Caco-2 (cell line): ENCODE measurements around the gene STK25. TPM values are rescaled to one million over a fixed set of nuclear protein-coding genes. Genes with fewer than 3 reads are reported as not detected.

ENCODE experiments used
- BruUV-seq: library from RNA; stranded (reverse); fragments of 400-500 nt; replicated peaks from 2 replicates; lab custom pipeline; 2021; lab: Mats Ljungman, UMichigan
- CTCF ChIA-PET: fragments of 300-600 bp; sonication (Branson Sonifier 250); formaldehyde crosslinking; loops from one replicate; lab custom pipeline; 2022; ENCODE audit warnings: antibody characterized with exemption; lab: Charles Lee
- POLR2A ChIA-PET: fragments of 300-600 bp; sonication (Branson Sonifier 250); formaldehyde crosslinking; loops from one replicate; lab custom pipeline; 2022; ENCODE audit warnings: antibody characterized with exemption; lab: Charles Lee
- DNase-seq, 2 experiments: peaks; one replicate each; pipeline versions ENCODE4 v3.0.0 to v3.0.0-alpha.2; 2020 to 2022
- H3K27me3 ChIP-seq: replicated peaks from 2 replicates; pipeline ENCODE4 v1.6.0; 2011; ENCODE audit warnings: low read length; ENCODE audit not compliant: control insufficient read depth, insufficient read depth
- H3K36me3 ChIP-seq: 2 replicates; pipeline ENCODE4 v1.5.1; 2011; ENCODE audit warnings: low read length; ENCODE audit not compliant: control insufficient read depth, insufficient read depth
- H3K4me1 ChIP-seq: fragments of 250-450 bp; sonication (Bioruptor Pico); 2 replicates; pipeline ENCODE4 v1.5.1; 2020; ENCODE audit warnings: mild to moderate bottlenecking
- H3K4me3 ChIP-seq: 2 replicates; pipeline ENCODE4 v1.5.1; 2011; ENCODE audit warnings: low read depth, mild to moderate bottlenecking, control low read depth, low read length
- H3K9me3 ChIP-seq: fragments of 250-450 bp; sonication (Bioruptor Pico); 2 replicates; pipeline ENCODE4 v1.5.1; 2020; ENCODE audit warnings: mild to moderate bottlenecking, moderate library complexity
- H3K27ac Mint-ChIP-seq: one replicate; pipeline ENCODE4 v1.8.0; 2022; ENCODE audit warnings: mixed read lengths; ENCODE audit not compliant: unreplicated experiment
- H3K27me3 Mint-ChIP-seq: one replicate; pipeline ENCODE4 v1.8.0; 2022; ENCODE audit warnings: mixed read lengths; ENCODE audit not compliant: insufficient read depth, unreplicated experiment
- H3K36me3 Mint-ChIP-seq: one replicate; pipeline ENCODE4 v1.8.0; 2022; ENCODE audit warnings: mild to moderate bottlenecking, mixed read lengths; ENCODE audit not compliant: insufficient read depth, unreplicated experiment
- H3K4me1 Mint-ChIP-seq: one replicate; pipeline ENCODE4 v1.8.0; 2022; ENCODE audit warnings: low read depth, mixed read lengths; ENCODE audit not compliant: unreplicated experiment
- H3K4me3 Mint-ChIP-seq: one replicate; pipeline ENCODE4 v1.8.0; 2022; ENCODE audit warnings: mild to moderate bottlenecking, moderate library complexity, mixed read lengths; ENCODE audit not compliant: unreplicated experiment
- H3K9me3 Mint-ChIP-seq: one replicate; pipeline ENCODE4 v1.8.0; 2022; ENCODE audit warnings: mixed read lengths; ENCODE audit not compliant: unreplicated experiment
- CTCF ChIP-seq, 2 experiments: fragments of 200-600 bp in 1 of 2; IDR thresholded peaks; 1 replicate in 1 of 2; 2 replicates in 1 of 2; pipeline versions ENCODE4 v1.5.1 to v1.8.0; 2011 to 2022; ENCODE audit warnings: antibody characterized with exemption in 1 of 2, control low read depth in 1 of 2, inconsistent platforms in 1 of 2, low read depth in 1 of 2, low read length in 1 of 2, mild to moderate bottlenecking in 1 of 2, moderate library complexity in 1 of 2; ENCODE audit not compliant: insufficient read depth in 1 of 2, severe bottlenecking in 1 of 2, unreplicated experiment in 1 of 2
- intact Hi-C: fragments of 100-400 bp; cut with micrococcal nuclease; formaldehyde crosslinking; loops from one replicate; pipeline ENCODE4 v1.10.0; 2022; ENCODE audit not compliant: unreplicated experiment
- total RNA-seq: library from RNA; stranded (reverse); gene quantifications from 2 replicates; pipeline ENCODE4 v1.2.3, GENCODE V29; 2022

The STK25 gene
- total RNA-seq, 1 experiment from 2014 or later, result 92.6 TPM

DNA sequence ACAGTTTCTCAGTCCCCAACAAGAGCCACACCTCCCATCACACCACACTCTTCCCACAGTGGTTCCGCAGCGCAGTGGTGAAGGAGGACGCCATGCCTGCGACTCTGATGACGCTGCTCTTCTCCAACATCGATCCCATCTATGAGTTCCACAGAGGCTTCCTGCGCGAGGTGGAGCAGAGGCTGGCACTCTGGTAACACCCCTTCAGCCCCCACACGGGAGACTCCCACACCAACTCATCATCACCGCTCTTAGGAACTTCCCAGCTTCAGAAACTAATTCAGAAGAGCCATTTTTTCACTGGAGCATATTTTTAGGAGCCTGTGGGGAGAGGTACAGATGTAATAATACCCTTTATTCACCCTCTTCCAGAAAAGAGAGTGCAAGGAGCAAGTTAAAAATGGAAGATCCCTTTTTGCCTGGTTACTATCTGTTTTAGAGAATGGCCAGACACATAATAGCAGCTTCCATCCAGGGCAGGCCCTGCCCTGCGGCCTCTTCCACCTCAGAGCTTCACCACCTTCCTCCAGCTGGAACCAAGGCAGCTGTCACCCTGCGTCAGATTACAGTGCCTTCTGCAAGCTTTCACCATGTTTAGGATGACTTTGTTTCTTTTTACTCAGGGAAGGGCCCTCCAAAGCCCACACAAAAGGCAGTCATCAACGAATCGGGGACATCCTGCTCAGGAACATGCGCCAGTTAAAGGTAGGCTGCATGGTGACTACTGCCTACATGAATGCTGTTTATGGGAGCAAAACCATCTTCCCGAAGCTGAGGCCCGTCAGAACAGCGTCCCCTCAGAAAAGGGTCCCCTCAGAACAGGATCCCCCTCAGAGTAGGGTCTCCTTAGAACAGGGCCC is 44.9 kb downstream of the STK25 start:
- H3K27me3 ChIP-seq, result no peaks in the 10 kb centered on the region
- no peaks in the 10 kb centered on the region for H3K36me3 Mint-ChIP-seq
- no peak overlapping the region for H3K4me3 Mint-ChIP-seq
- no peaks in the 10 kb centered on the region for H3K27me3 Mint-ChIP-seq
- no peak for DNase-seq
- intact Hi-C loops, result no loop called here
- no peak overlapping the region for H3K4me3 ChIP-seq
- H3K4me1 ChIP-seq, result no peaks in the 10 kb centered on the region
- ChIA-PET POLR2A (no interaction called here), CTCF (no interaction called here)
- BruUV-seq, result no TSS peak
- TF ChIP-seq CTCF (IDR thresholded peaks at IDR 0.05; ENCODE audit: insufficient read depth in 1 of 2, low read depth in 1 of 2, low read length in 1 of 2, severe bottlenecking in 1 of 2, unreplicated experiment in 1 of 2), result no peak
- H3K36me3 ChIP-seq, result no peaks in the 10 kb centered on the region
- no peak overlapping the region for H3K27ac Mint-ChIP-seq
- no peaks in the 10 kb centered on the region for H3K9me3 Mint-ChIP-seq
- H3K9me3 ChIP-seq, result no peaks in the 10 kb centered on the region
- H3K4me1 Mint-ChIP-seq, result no peaks in the 10 kb centered on the region

DNA sequence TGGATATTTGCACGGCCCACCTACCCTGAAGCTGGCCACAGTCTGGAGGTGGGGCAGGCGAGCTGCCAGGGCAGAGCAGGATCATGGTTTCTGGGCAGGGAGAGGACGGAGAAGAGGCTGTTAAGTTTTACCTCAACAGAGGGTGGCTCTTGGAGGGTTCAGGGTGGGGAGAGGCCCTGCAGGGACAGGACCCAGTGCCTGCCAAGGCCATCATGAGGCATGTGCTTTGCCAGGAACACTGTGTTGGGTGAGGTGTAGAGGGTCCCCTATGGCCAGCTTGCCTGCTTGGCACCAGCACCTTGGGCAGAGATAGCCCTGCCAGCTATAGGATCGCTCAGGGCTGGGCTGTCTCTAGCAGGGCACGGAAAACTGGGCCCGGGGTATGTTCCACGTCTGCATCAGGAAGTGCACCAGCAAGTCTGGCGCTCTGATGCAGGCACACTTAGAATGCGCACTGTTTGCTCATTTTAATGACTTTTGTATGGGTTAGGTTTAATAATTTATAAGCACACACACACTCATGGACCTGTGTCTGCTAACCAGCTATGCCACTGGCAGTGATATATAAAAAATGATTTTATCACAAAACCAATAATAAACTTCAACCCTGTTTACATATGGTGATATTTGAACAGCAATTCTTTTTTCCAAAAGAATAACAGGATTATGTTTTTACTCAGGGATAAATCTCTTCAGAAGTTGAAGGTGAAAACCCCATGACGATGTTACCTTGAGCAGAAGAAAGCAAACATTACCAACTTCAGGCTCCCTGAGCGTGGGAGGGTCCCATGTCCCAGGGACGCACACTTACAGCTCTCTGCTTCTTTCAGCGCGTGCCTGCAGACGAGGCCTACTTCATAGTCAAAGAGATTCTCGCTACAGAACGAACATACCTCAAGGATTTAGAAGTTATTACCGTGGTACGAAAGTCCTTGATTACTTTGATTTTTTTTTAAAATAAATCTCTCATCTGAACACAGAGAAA is 46.4 kb downstream of the STK25 start:
- no peaks in the 10 kb centered on the region for H3K4me1 Mint-ChIP-seq
- TF ChIP-seq CTCF (IDR thresholded peaks at IDR 0.05; ENCODE audit: insufficient read depth in 1 of 2, low read depth in 1 of 2, low read length in 1 of 2, severe bottlenecking in 1 of 2, unreplicated experiment in 1 of 2), result no peak
- no peaks in the 10 kb centered on the region for H3K4me1 ChIP-seq
- H3K4me3 Mint-ChIP-seq, result no peak overlapping the region
- H3K27me3 ChIP-seq, result no peaks in the 10 kb centered on the region
- POLR2A ChIA-PET, result no interaction called here
- no peak overlapping the region for H3K27ac Mint-ChIP-seq
- intact Hi-C loops, result no loop called here
- CTCF ChIA-PET, result no interaction called here
- H3K36me3 ChIP-seq, result no peaks in the 10 kb centered on the region
- no peaks in the 10 kb centered on the region for H3K9me3 Mint-ChIP-seq
- no peaks in the 10 kb centered on the region for H3K9me3 ChIP-seq
- BruUV-seq, result no TSS peak
- DNase-seq, result no peak
- H3K4me3 ChIP-seq, result no peak overlapping the region
- peaks cover 9% of the 10 kb centered on the region for H3K36me3 Mint-ChIP-seq
- H3K27me3 Mint-ChIP-seq, result no peaks in the 10 kb centered on the region

- Histone ChIP-seq H3K4me3 (no peak overlapping the region), H3K4me1 (no peaks in the 10 kb centered on the region), H3K36me3 (no peaks in the 10 kb centered on the region), H3K9me3 (no peaks in the 10 kb centered on the region), H3K27me3 (no peaks in the 10 kb centered on the region)
- H3K4me1 Mint-ChIP-seq, result no peaks in the 10 kb centered on the region
- H3K36me3 Mint-ChIP-seq, result peaks cover 9% of the 10 kb centered on the region
- no peaks in the 10 kb centered on the region for H3K27me3 Mint-ChIP-seq
- intact Hi-C loops, result no loop called here
- BruUV-seq, result no TSS peak
- no peak overlapping the region for H3K4me3 Mint-ChIP-seq
- ChIA-PET CTCF (no interaction called here), POLR2A (no interaction called here)
- H3K27ac Mint-ChIP-seq, result no peak overlapping the region
- TF ChIP-seq CTCF (IDR thresholded peaks at IDR 0.05; ENCODE audit: insufficient read depth in 1 of 2, low read depth in 1 of 2, low read length in 1 of 2, severe bottlenecking in 1 of 2, unreplicated experiment in 1 of 2), result no peak
- no peaks in the 10 kb centered on the region for H3K9me3 Mint-ChIP-seq
- no peak for DNase-seq
Observed at GRCh38 chr2:241460631-241461030, 47.8 kb downstream of the STK25 start.
